ENCODE data around the gene PLK4.
"Not testable (repeated sequence)": the region's sequence is repeated elsewhere in the genome, so short reads cannot be mapped to it uniquely, and the experiment has no call there.

The PLK4 gene

DNA sequence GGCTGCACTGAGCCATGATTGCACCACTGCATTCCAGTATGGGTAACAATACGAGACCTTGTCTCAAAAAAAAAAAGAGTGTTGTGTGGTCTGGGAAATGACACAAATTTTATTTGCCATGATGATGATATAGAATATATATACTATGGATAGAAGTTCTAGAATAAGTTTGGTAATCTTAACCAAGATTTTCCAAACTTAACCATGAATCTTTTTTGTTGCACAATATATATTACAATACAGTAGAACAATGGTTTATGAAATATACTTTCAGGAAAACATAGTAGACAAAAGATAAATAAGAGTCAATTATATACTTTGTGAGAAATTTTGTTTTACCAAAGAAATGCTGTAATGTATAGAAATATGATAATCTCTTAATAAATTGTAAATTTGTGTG is 49.5 kb downstream of the PLK4 start:
- no peak for DNase-seq (ENCODE audit: low read depth)
- TF ChIP-seq, protein P1, sequence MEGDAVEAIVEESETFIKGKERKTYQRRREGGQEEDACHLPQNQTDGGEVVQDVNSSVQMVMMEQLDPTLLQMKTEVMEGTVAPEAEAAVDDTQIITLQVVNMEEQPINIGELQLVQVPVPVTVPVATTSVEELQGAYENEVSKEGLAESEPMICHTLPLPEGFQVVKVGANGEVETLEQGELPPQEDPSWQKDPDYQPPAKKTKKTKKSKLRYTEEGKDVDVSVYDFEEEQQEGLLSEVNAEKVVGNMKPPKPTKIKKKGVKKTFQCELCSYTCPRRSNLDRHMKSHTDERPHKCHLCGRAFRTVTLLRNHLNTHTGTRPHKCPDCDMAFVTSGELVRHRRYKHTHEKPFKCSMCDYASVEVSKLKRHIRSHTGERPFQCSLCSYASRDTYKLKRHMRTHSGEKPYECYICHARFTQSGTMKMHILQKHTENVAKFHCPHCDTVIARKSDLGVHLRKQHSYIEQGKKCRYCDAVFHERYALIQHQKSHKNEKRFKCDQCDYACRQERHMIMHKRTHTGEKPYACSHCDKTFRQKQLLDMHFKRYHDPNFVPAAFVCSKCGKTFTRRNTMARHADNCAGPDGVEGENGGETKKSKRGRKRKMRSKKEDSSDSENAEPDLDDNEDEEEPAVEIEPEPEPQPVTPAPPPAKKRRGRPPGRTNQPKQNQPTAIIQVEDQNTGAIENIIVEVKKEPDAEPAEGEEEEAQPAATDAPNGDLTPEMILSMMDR (conservative IDR thresholded peaks at IDR 0.05; ENCODE audit: low read depth, low read length), result no peak
- no peak overlapping the region for H3K4me3 ChIP-seq (ENCODE audit: low read depth, low read length)

DNA sequence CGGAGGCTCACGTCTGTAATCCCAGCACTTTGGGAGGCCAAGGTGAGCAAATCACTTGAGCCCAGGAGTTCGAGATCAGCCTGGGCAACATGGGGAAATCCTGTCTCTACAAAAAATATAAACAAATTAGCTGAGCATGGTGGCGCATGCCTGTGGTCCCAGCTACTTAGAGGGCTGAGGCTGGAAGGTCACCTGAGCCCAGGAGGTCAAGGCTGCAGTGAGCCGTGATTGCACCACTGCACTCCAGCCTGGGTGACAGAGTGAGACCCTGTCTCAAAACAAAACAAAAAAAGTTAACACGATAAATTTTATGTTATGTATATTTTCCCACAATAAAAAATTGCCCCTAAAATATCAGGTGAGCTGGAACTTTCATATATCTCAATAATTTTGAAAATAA is 51.1 kb downstream of the PLK4 start:
- not testable (repeated sequence) for H3K4me3 ChIP-seq (ENCODE audit: low read depth, low read length)
- peak; percentile 16 for DNase-seq (ENCODE audit: low read depth)

DNA sequence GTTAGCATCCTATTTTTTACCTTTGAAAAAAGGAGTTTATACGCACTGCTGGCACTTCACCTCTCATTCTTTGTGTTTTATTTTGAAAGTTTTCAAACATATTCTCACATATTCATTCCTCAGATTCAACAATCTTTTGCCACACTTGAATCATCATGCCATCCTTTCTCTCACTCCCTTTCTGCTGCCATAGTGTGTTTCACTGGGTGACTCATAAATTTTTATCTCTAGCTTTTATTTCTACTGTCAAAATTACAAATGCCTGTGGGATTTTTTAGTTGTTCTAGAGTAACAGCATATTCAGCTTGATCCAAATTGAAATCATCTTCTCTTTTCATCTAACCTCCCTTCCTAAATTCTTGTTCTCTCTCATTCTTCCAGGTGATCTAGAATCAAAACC is 56.3 kb downstream of the PLK4 start:
- no peak overlapping the region for H3K4me3 ChIP-seq (ENCODE audit: low read depth, low read length)
- DNase-seq (ENCODE audit: low read depth), result peak; percentile 20
- TF ChIP-seq, protein P1 (conservative IDR thresholded peaks at IDR 0.05; ENCODE audit: low read depth, low read length), result no peak
